ENCODE results near the gene KCNQ1. TPM values are rescaled to one million over a fixed set of nuclear protein-coding genes. Genes with fewer than 3 reads are reported as not detected.

Gene KCNQ1
- polyA plus RNA-seq, 1 donor from 2014 or later: not detected

GRCh38 chr11:2767071-2767470, 322.3 kb downstream of the KCNQ1 start:
- TF ChIP-seq EP300 (conservative IDR thresholded peaks at IDR 0.05; ENCODE audit: poor library complexity, severe bottlenecking) (no peak), CTCF (IDR thresholded peaks at IDR 0.05; ENCODE audit: poor library complexity, severe bottlenecking) (no peak), SMC3 (conservative IDR thresholded peaks at IDR 0.05; ENCODE audit: poor library complexity) (no peak), REST (IDR thresholded peaks at IDR 0.05; ENCODE audit: borderline replicate concordance) (no peak), POLR2AphosphoS5 (IDR thresholded peaks at IDR 0.05) (no peak), EZH2 (IDR thresholded peaks at IDR 0.05; ENCODE audit: borderline replicate concordance, insufficient read depth, low read length, poor library complexity, severe bottlenecking) (no peak), TAF1 (IDR thresholded peaks at IDR 0.05; ENCODE audit: low read depth) (no peak), MXI1 (conservative IDR thresholded peaks at IDR 0.05; ENCODE audit: poor library complexity, severe bottlenecking) (no peak), RAD21 (conservative IDR thresholded peaks at IDR 0.05) (no peak)
- H3K9me3 ChIP-seq (ENCODE audit: low read length): no peaks in the 10 kb centered on the region
- no peak overlapping the region for H3K9ac ChIP-seq (ENCODE audit: low read length)

GRCh38 chr11:2767801-2768200, 323.0 kb downstream of the KCNQ1 start:
- no peaks in the 10 kb centered on the region for H3K27me3 ChIP-seq (ENCODE audit: insufficient read depth, low read depth, low read length)
- no peak overlapping the region for H3K4me3 ChIP-seq (ENCODE audit: low read length)
- H3K4me2 ChIP-seq (ENCODE audit: low read length): no peak overlapping the region
- no peaks in the 10 kb centered on the region for H3F3A ChIP-seq (ENCODE audit: insufficient read depth, low read length, poor library complexity, severe bottlenecking)
- H3K79me2 ChIP-seq (replicated peaks; ENCODE audit: insufficient read depth, low read length): no peaks in the 10 kb centered on the region
- H3K9me3 ChIP-seq (ENCODE audit: low read length): no peaks in the 10 kb centered on the region
- H3K36me3 ChIP-seq (ENCODE audit: insufficient read depth, low read length): no peaks in the 10 kb centered on the region
- no peaks in the 10 kb centered on the region for H4K20me1 ChIP-seq (ENCODE audit: insufficient read depth)
- no peaks in the 10 kb centered on the region for H3K9me2 ChIP-seq (ENCODE audit: insufficient read depth, low read length)
- H3K27ac ChIP-seq (ENCODE audit: low read length): no peak overlapping the region
- H2AFZ ChIP-seq (ENCODE audit: low read depth, low read length): no peak overlapping the region
- H3K9ac ChIP-seq (ENCODE audit: low read length): no peak overlapping the region
- no peak for TF ChIP-seq REST (IDR thresholded peaks at IDR 0.05; ENCODE audit: borderline replicate concordance)
- no peak for TF ChIP-seq RAD21 (conservative IDR thresholded peaks at IDR 0.05)
- TF ChIP-seq TAF1 (IDR thresholded peaks at IDR 0.05; ENCODE audit: low read depth): no peak
- no peak for TF ChIP-seq CTCF (IDR thresholded peaks at IDR 0.05; ENCODE audit: poor library complexity, severe bottlenecking)
- no peak for TF ChIP-seq EP300 (conservative IDR thresholded peaks at IDR 0.05; ENCODE audit: poor library complexity, severe bottlenecking)
- TF ChIP-seq MXI1 (conservative IDR thresholded peaks at IDR 0.05; ENCODE audit: poor library complexity, severe bottlenecking): no peak
- no peak for TF ChIP-seq EZH2 (IDR thresholded peaks at IDR 0.05; ENCODE audit: borderline replicate concordance, insufficient read depth, low read length, poor library complexity, severe bottlenecking)
- no peak for TF ChIP-seq POLR2AphosphoS5 (IDR thresholded peaks at IDR 0.05)
- no peak for TF ChIP-seq SMC3 (conservative IDR thresholded peaks at IDR 0.05; ENCODE audit: poor library complexity)

More at GRCh38 chr11:2767071-2767470, 322.3 kb downstream of the KCNQ1 start:
- Histone ChIP-seq H4K20me1 (ENCODE audit: insufficient read depth) (no peaks in the 10 kb centered on the region), H3K79me2 (replicated peaks; ENCODE audit: insufficient read depth, low read length) (no peaks in the 10 kb centered on the region), H3F3A (ENCODE audit: insufficient read depth, low read length, poor library complexity, severe bottlenecking) (no peaks in the 10 kb centered on the region), H3K36me3 (ENCODE audit: insufficient read depth, low read length) (no peaks in the 10 kb centered on the region), H2AFZ (ENCODE audit: low read depth, low read length) (no peak overlapping the region), H3K27ac (ENCODE audit: low read length) (no peak overlapping the region), H3K27me3 (ENCODE audit: insufficient read depth, low read depth, low read length) (no peaks in the 10 kb centered on the region), H3K4me3 (ENCODE audit: low read length) (no peak overlapping the region), H3K9me2 (ENCODE audit: insufficient read depth, low read length) (no peaks in the 10 kb centered on the region), H3K4me2 (ENCODE audit: low read length) (no peak overlapping the region)

All from neural cell (in vitro differentiated cells).